H1 (cell line): ENCODE measurements around the gene CHST8.
"Not testable (repeated sequence)": the region's sequence is repeated elsewhere in the genome, so short reads cannot be mapped to it uniquely, and the experiment has no call there.

Source experiments
- ATF3 ChIP-seq: IDR thresholded peaks from 2 replicates; pipeline ENCODE4 v1.6.1; 2011; ENCODE audit warnings: low read depth, mild to moderate bottlenecking, low read length; ENCODE audit not compliant: insufficient read depth
- CREB1 ChIP-seq: IDR thresholded peaks from 2 replicates; pipeline ENCODE4 v1.6.1; 2012; ENCODE audit warnings: inconsistent platforms
- CTCF ChIP-seq, 3 experiments: IDR thresholded peaks; 1 replicate in 2 of 3; 2 replicates in 1 of 3; pipeline versions ENCODE4 v1.5.1 to v1.6.1; 2011; ENCODE audit warnings: low read length in 3 of 3, mild to moderate bottlenecking in 3 of 3, inconsistent platforms in 2 of 3, low read depth in 1 of 3, moderate library complexity in 1 of 3; ENCODE audit not compliant: insufficient read depth in 1 of 3; ENCODE audit errors: control extremely low read depth in 1 of 3
- MAFK ChIP-seq: IDR thresholded peaks from 2 replicates; pipeline ENCODE4 v1.6.1; 2012; ENCODE audit warnings: low read depth, mild to moderate bottlenecking, improper control_type of control experiment, low read length
- POLR2A ChIP-seq, 2 experiments: IDR thresholded peaks; 1 replicate in 1 of 2; 2 replicates in 1 of 2; pipeline ENCODE4 v1.6.1; 2011; ENCODE audit warnings: low read depth in 2 of 2, low read length in 2 of 2, mild to moderate bottlenecking in 2 of 2; ENCODE audit errors: control extremely low read depth in 1 of 2
- POLR2AphosphoS5 ChIP-seq: IDR thresholded peaks from 2 replicates; pipeline ENCODE4 v1.6.1; 2011; ENCODE audit warnings: low read depth, low read length
- RAD21 ChIP-seq, 2 experiments: IDR thresholded peaks in 1 of 2; conservative IDR thresholded peaks in 1 of 2; 2 replicates each; pipeline ENCODE4 v1.6.1; 2011; ENCODE audit warnings: low read depth in 2 of 2, low read length in 2 of 2, improper control_type of control experiment in 1 of 2, inconsistent platforms in 1 of 2, mild to moderate bottlenecking in 1 of 2, moderate library complexity in 1 of 2
- RBBP5 ChIP-seq: IDR thresholded peaks from 2 replicates; pipeline ENCODE4 v1.7.1; 2012; ENCODE audit warnings: low read depth, mild to moderate bottlenecking, inconsistent platforms, low read length, moderate library complexity, borderline replicate concordance
- RFX5 ChIP-seq: IDR thresholded peaks from 2 replicates; pipeline ENCODE4 v1.6.1; 2011; ENCODE audit warnings: low read depth, low read length, improper control_type of control experiment, borderline replicate concordance
- TBP ChIP-seq: IDR thresholded peaks from 2 replicates; pipeline ENCODE4 v1.6.1; 2011; ENCODE audit warnings: low read depth, low read length, improper control_type of control experiment
- YY1 ChIP-seq: IDR thresholded peaks from 2 replicates; pipeline ENCODE4 v1.6.1; 2011; ENCODE audit warnings: low read depth, mild to moderate bottlenecking, low read length
- ZNF274 ChIP-seq: IDR thresholded peaks from 2 replicates; pipeline ENCODE4 v1.7.0; 2012; ENCODE audit warnings: low read length, borderline replicate concordance; ENCODE audit errors: extremely low read depth

DNA sequence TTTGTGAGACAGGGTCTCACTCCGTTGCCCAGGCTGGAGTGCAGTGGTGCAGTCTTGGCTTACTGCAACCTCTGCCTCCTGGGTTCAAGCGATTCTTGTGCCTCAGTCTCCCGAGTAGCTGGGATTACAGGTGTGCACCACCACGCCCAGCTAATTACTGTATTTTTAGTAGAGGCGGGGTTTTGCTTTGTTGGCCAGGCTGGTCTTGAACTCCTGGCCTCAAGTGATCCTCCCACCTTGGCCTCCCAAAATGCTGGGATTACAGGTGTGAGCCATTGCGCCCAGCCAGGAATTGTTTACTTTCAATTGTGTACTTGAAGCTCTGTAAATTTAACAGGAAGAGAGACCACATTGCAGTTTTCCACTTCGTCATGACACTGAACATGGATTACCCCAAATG is 197.3 kb downstream of the CHST8 start:
- not testable (repeated sequence) for TF ChIP-seq POLR2A (IDR thresholded peaks at IDR 0.05; ENCODE audit: control extremely low read depth in 1 of 2, low read depth in 2 of 2, low read length in 2 of 2); CREB1; CTCF (IDR thresholded peaks at IDR 0.05; ENCODE audit: control extremely low read depth in 1 of 3, insufficient read depth in 1 of 3, low read depth in 1 of 3, low read length in 3 of 3); ATF3; POLR2AphosphoS5; RBBP5; ZNF274; RFX5; YY1; RAD21 (IDR thresholded peaks at IDR 0.05 in 1 of 2, conservative IDR thresholded peaks at IDR 0.05 in 1 of 2; ENCODE audit: low read depth in 2 of 2, low read length in 2 of 2); TBP; MAFK
